K562 (cell line): ENCODE measurements around the gene INS. TPM values are rescaled to one million over a fixed set of nuclear protein-coding genes. Genes with fewer than 3 reads are reported as not detected.

Experiments
- ARID1B ChIP-seq: fragments of 450-650 bp; IDR thresholded peaks from 2 replicates; pipeline ENCODE4 v1.6.1; 2016; ENCODE audit warnings: antibody characterized with exemption, mild to moderate bottlenecking, inconsistent platforms
- MAZ ChIP-seq, 2 experiments: fragments of 450-650 bp in 1 of 2; sonication (generic) in 1 of 2; formaldehyde crosslinking; IDR thresholded peaks in 1 of 2; conservative IDR thresholded peaks in 1 of 2; 2 replicates each; pipeline versions ENCODE4 v1.4.0 to v1.5.0; 2020; ENCODE audit warnings: mild to moderate bottlenecking in 1 of 2, missing genetic modification reagents in 1 of 2
- OTX1 ChIP-seq: fragments of 450-650 bp; formaldehyde crosslinking; IDR thresholded peaks from 2 replicates; pipeline ENCODE4 v1.4.0; 2022; ENCODE audit warnings: mild to moderate bottlenecking
- PTBP1 ChIP-seq: fragments of 200-400 bp; formaldehyde crosslinking; IDR thresholded peaks from 2 replicates; pipeline ENCODE4 v1.6.1; 2017; ENCODE audit warnings: low read depth, low read length
- SMC3 ChIP-seq: conservative IDR thresholded peaks from 2 replicates; pipeline ENCODE4 v1.6.1; 2011; ENCODE audit warnings: low read depth, low read length, improper control_type of control experiment; ENCODE audit not compliant: insufficient read depth
- ZNF121 ChIP-seq: sonication (generic); formaldehyde crosslinking; conservative IDR thresholded peaks from 2 replicates; pipeline ENCODE4 v1.8.0; 2022; ENCODE audit warnings: missing genetic modification reagents
- ZNF140 ChIP-seq: fragments of 250-450 bp; sonication (Bioruptor Pico); IDR thresholded peaks from 2 replicates; pipeline ENCODE4 v1.8.0; 2021; ENCODE audit warnings: moderate library complexity, mild to moderate bottlenecking, inconsistent platforms
- polyA plus RNA-seq, 8 experiments: library from polyadenylated mRNA; depleted of rRNA in 4 of 8; stranded (reverse) in 5 of 8; unstranded in 3 of 8; fragments of >200 nt; fragmentation: Nextera tagmentation in 2 of 8; fragmentation: Illumina TruSeq in 1 of 8; extraction: Ambion mirVana in 2 of 8; extraction: Trizol in 1 of 8; gene quantifications; 2 replicates each; pipeline versions ENCODE4 v1.2.1 to v1.2.3, GENCODE V29; 2011 to 2014; ENCODE audit warnings: inconsistent platforms in 1 of 8, missing spikeins in 1 of 8
- total RNA-seq, 7 experiments: library from RNA; depleted of rRNA in 6 of 7; stranded (reverse); fragments of >200 nt in 6 of 7; fragmentation: Illumina TruSeq in 2 of 7; extraction: Trizol in 2 of 7; gene quantifications; 2 replicates each; pipeline versions ENCODE4 v1.2.1 to v1.2.3, GENCODE V29; 2011 to 2021; ENCODE audit warnings: low replicate concordance in 1 of 7
- TF ChIP-seq, protein P1 (sequence below): fragments of 450-650 bp; IDR thresholded peaks from 2 replicates; pipeline ENCODE4 v1.6.1; 2016; ENCODE audit warnings: low read depth
- TF ChIP-seq, protein P2 (sequence below), 2 experiments: IDR thresholded peaks; 2 replicates each; pipeline ENCODE4 v1.6.1; 2011; ENCODE audit warnings: borderline replicate concordance in 1 of 2, control low read depth in 1 of 2, low read depth in 1 of 2, low read length in 1 of 2, mild to moderate bottlenecking in 1 of 2, mixed read lengths in 1 of 2, moderate library complexity in 1 of 2; ENCODE audit not compliant: insufficient read depth in 1 of 2, insufficient read length in 1 of 2, poor library complexity in 1 of 2, severe bottlenecking in 1 of 2; ENCODE audit errors: extremely low read depth in 1 of 2
- TF ChIP-seq, protein P3 (sequence below): fragments of 200-800 bp; sonication (Bioruptor generic); IDR thresholded peaks from 2 replicates; pipeline ENCODE4 v1.6.1; 2017; ENCODE audit warnings: missing genetic modification characterization, missing compliant biosample characterization
- TF ChIP-seq, protein P4 (sequence below): fragments of 450-650 bp; formaldehyde crosslinking; IDR thresholded peaks from 2 replicates; pipeline ENCODE4 v1.4.0; 2020; ENCODE audit warnings: mild to moderate bottlenecking, moderate library complexity

Gene INS
- total and polyA plus RNA-seq, 9 of the 15 experiments (the other 6 are each of a cell fraction or from before 2014, with no cell fraction given) = not detected

DNA sequence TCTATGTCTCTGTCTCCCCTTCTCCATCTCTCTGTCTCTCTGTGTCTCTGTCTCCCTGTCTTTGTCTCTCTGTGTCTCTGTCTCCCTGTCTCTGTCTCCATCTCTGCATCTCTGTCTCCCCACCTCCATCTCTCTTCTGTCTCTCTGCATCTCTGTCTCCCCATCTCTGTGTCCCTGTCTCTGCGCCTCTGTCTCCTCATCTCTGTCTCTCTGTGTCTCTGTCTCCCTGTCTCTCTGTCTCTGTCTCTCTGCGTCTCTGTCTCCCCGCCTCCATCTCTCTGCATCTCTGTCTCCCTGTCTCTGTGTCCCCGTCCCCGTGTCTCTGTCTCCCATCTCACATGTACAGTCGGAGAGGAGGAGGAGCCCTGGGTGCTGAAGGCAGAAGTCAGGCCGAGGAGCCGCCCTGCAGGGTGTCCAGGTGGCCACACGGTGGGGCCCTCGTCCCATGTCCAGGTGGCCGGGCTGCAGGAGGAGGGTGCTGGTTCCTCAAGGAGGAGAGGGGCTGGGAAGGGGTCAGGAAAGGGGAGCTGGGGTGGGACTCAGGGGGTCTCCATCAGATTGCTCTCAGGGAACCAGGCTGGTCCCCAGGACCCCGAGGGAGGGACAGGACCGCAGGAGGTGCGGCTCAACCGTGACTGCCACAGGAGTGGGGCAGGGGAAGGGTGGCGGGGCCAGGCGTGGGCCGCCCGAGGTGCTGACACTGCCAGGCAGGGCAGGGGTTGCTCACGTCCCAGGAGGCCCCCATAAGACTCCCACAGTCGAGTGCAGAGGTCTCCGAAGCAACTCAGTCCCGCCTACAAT is 36.2 kb upstream of the INS start (continued):
- TF ChIP-seq, protein P1, sequence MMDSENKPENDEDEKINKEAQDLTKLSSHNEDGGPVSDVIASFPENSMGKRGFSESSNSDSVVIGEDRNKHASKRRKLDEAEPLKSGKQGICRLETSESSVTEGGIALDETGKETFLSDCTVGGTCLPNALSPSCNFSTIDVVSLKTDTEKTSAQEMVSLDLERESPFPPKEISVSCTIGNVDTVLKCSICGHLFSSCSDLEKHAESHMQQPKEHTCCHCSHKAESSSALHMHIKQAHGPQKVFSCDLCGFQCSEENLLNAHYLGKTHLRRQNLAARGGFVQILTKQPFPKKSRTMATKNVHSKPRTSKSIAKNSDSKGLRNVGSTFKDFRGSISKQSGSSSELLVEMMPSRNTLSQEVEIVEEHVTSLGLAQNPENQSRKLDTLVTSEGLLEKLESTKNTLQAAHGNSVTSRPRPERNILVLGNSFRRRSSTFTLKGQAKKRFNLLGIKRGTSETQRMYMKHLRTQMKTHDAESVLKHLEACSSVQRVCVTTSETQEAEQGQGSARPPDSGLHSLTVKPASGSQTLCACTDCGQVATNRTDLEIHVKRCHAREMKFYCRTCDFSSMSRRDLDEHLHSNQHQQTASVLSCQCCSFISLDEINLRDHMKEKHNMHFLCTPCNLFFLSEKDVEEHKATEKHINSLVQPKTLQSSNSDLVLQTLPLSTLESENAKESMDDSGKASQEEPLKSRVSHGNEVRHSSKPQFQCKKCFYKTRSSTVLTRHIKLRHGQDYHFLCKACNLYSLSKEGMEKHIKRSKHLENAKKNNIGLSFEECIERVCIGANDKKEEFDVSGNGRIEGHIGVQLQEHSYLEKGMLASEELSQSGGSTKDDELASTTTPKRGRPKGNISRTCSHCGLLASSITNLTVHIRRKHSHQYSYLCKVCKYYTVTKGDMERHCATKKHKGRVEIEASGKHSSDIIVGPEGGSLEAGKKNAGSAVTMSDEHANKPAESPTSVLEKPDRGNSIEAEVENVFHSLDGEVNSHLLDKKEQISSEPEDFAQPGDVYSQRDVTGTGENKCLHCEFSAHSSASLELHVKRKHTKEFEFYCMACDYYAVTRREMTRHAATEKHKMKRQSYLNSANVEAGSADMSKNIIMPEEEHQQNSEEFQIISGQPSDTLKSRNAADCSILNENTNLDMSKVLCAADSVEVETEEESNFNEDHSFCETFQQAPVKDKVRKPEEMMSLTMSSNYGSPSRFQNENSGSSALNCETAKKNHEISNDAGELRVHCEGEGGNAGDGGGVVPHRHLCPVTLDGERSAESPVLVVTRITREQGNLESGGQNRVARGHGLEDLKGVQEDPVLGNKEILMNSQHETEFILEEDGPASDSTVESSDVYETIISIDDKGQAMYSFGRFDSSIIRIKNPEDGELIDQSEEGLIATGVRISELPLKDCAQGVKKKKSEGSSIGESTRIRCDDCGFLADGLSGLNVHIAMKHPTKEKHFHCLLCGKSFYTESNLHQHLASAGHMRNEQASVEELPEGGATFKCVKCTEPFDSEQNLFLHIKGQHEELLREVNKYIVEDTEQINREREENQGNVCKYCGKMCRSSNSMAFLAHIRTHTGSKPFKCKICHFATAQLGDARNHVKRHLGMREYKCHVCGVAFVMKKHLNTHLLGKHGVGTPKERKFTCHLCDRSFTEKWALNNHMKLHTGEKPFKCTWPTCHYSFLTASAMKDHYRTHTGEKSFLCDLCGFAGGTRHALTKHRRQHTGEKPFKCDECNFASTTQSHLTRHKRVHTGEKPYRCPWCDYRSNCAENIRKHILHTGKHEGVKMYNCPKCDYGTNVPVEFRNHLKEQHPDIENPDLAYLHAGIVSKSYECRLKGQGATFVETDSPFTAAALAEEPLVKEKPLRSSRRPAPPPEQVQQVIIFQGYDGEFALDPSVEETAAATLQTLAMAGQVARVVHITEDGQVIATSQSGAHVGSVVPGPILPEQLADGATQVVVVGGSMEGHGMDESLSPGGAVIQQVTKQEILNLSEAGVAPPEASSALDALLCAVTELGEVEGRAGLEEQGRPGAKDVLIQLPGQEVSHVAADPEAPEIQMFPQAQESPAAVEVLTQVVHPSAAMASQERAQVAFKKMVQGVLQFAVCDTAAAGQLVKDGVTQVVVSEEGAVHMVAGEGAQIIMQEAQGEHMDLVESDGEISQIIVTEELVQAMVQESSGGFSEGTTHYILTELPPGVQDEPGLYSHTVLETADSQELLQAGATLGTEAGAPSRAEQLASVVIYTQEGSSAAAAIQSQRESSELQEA = 0 out of 2 replicates have a peak, but pooled peaks have one; percentile 30
- TF ChIP-seq, protein P2, sequence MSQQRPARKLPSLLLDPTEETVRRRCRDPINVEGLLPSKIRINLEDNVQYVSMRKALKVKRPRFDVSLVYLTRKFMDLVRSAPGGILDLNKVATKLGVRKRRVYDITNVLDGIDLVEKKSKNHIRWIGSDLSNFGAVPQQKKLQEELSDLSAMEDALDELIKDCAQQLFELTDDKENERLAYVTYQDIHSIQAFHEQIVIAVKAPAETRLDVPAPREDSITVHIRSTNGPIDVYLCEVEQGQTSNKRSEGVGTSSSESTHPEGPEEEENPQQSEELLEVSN (IDR thresholded peaks at IDR 0.05; ENCODE audit: borderline replicate concordance in 1 of 2, extremely low read depth in 1 of 2, insufficient read depth in 1 of 2, insufficient read length in 1 of 2, low read depth in 1 of 2, low read length in 1 of 2, poor library complexity in 1 of 2, severe bottlenecking in 1 of 2) = no peak
- TF ChIP-seq OTX1 (CRISPR knock-in tag) = 0 out of 2 replicates have a peak, but pooled peaks have one; percentile 29
- TF ChIP-seq ARID1B = no peak
- TF ChIP-seq MAZ (CRISPR knock-in tag; conservative IDR thresholded peaks at IDR 0.05 in 1 of 2, IDR thresholded peaks at IDR 0.05 in 1 of 2) = peak; percentile 49 to 60; a peak in 2 of 4 replicates
- no peak for TF ChIP-seq ZNF140 (CRISPR knock-in tag)
- TF ChIP-seq, protein P3, sequence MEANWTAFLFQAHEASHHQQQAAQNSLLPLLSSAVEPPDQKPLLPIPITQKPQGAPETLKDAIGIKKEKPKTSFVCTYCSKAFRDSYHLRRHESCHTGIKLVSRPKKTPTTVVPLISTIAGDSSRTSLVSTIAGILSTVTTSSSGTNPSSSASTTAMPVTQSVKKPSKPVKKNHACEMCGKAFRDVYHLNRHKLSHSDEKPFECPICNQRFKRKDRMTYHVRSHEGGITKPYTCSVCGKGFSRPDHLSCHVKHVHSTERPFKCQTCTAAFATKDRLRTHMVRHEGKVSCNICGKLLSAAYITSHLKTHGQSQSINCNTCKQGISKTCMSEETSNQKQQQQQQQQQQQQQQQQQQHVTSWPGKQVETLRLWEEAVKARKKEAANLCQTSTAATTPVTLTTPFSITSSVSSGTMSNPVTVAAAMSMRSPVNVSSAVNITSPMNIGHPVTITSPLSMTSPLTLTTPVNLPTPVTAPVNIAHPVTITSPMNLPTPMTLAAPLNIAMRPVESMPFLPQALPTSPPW (CRISPR knock-in tag) = peak; percentile 50; the same call in 1 of the 2 replicates
- TF ChIP-seq SMC3 = peak; percentile 96
- no peak for TF ChIP-seq PTBP1
- TF ChIP-seq, protein P4, sequence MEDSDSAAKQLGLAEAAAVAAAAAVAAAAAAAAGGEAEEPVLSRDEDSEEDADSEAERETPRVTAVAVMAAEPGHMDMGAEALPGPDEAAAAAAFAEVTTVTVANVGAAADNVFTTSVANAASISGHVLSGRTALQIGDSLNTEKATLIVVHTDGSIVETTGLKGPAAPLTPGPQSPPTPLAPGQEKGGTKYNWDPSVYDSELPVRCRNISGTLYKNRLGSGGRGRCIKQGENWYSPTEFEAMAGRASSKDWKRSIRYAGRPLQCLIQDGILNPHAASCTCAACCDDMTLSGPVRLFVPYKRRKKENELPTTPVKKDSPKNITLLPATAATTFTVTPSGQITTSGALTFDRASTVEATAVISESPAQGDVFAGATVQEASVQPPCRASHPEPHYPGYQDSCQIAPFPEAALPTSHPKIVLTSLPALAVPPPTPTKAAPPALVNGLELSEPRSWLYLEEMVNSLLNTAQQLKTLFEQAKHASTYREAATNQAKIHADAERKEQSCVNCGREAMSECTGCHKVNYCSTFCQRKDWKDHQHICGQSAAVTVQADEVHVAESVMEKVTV = peak; percentile 79
- no peak for TF ChIP-seq ZNF121 (CRISPR knock-in tag)
